T-cell (primary cell): Measurements from ENCODE around the gene VSTM5. TPM values are rescaled to one million over a fixed set of nuclear protein-coding genes. Genes with fewer than 3 reads are reported as not detected.

Experiments used
- ATAC-seq, 4 experiments: fragments of 200-7000 bp in 3 of 4; fragments of 150-1000 bp in 1 of 4; cut with Tn5 transposase; replicated peaks in 1 of 4; 1 replicate in 3 of 4; 2 replicates in 1 of 4; pipeline ENCODE4 v1.10.0; 2021; ENCODE audit warnings: moderate library complexity in 3 of 4, mild to moderate bottlenecking in 2 of 4, moderate number of reproducible peaks in 1 of 4
- CTCF ChIA-PET, 2 donors: fragments of 300-600 bp; sonication (Branson Sonifier 250); formaldehyde crosslinking; loops; one replicate each; lab custom pipeline; 2022; ENCODE audit warnings: antibody characterized with exemption in 2 of 2; lab: Charles Lee
- POLR2A ChIA-PET, 2 donors: fragments of 300-600 bp; sonication (Branson Sonifier 250); formaldehyde crosslinking; loops; one replicate each; lab custom pipeline; 2022; ENCODE audit warnings: antibody characterized with exemption in 2 of 2; lab: Charles Lee
- DNase-seq, 35 experiments: peaks; one replicate each; pipeline versions ENCODE4 v3.0.0 to v3.0.0-alpha.2; 2013 to 2023
- H3K27ac ChIP-seq: one replicate; pipeline ENCODE4 v1.5.1; 2013; ENCODE audit warnings: low read length
- H3K27me3 ChIP-seq, 2 experiments: replicated peaks in 1 of 2; 1 replicate in 1 of 2; 2 replicates in 1 of 2; pipeline versions ENCODE4 v1.6.1 to v1.7.0; 2013; ENCODE audit warnings: low read length in 1 of 2, mixed read lengths in 1 of 2; ENCODE audit not compliant: control insufficient read depth in 2 of 2, insufficient read depth in 2 of 2; ENCODE audit errors: extremely low read depth in 1 of 2
- H3K36me3 ChIP-seq, 2 donors: 1 replicate in 1 of 2; 2 replicates in 1 of 2; pipeline versions ENCODE4 v1.6.1 to v1.7.0; 2013; ENCODE audit warnings: low read length in 1 of 2; ENCODE audit not compliant: control insufficient read depth in 2 of 2, insufficient read depth in 1 of 2; ENCODE audit errors: extremely low read depth in 1 of 2
- H3K4me1 ChIP-seq, 2 experiments: 1 replicate in 1 of 2; 2 replicates in 1 of 2; pipeline versions ENCODE4 v1.6.1 to v1.7.0; 2013; ENCODE audit warnings: low read length in 2 of 2, mixed read lengths in 1 of 2; ENCODE audit not compliant: insufficient read depth in 2 of 2, control insufficient read depth in 1 of 2; ENCODE audit errors: extremely low read depth in 1 of 2
- H3K4me3 ChIP-seq, 2 donors: 1 replicate in 1 of 2; 2 replicates in 1 of 2; pipeline versions ENCODE4 v1.5.1 to v1.7.0; 2013; ENCODE audit warnings: mild to moderate bottlenecking in 2 of 2, low read length in 1 of 2, moderate library complexity in 1 of 2; ENCODE audit not compliant: control insufficient read depth in 1 of 2; ENCODE audit errors: extremely low read depth in 1 of 2
- H3K9me3 ChIP-seq: 2 replicates; pipeline ENCODE4 v1.7.0; 2013
- H3K27ac Mint-ChIP-seq, 2 donors: one replicate each; pipeline ENCODE4 v1.8.0; 2020 to 2021; ENCODE audit warnings: mild to moderate bottlenecking in 2 of 2, mixed read lengths in 2 of 2
- H3K27me3 Mint-ChIP-seq, 2 donors: one replicate each; pipeline ENCODE4 v1.8.0; 2021 to 2022; ENCODE audit warnings: mixed read lengths in 2 of 2
- H3K36me3 Mint-ChIP-seq: one replicate; pipeline ENCODE4 v1.8.0; 2021; ENCODE audit warnings: mixed read lengths
- H3K4me1 Mint-ChIP-seq, 3 donors: one replicate each; pipeline ENCODE4 v1.8.0; 2020 to 2022; ENCODE audit warnings: mixed read lengths in 3 of 3, mild to moderate bottlenecking in 1 of 3
- H3K4me3 Mint-ChIP-seq, 3 donors: one replicate each; pipeline ENCODE4 v1.8.0; 2020 to 2022; ENCODE audit warnings: mild to moderate bottlenecking in 3 of 3, mixed read lengths in 3 of 3, moderate library complexity in 3 of 3
- H3K9me3 Mint-ChIP-seq, 3 donors: one replicate each; pipeline ENCODE4 v1.8.0; 2020 to 2022; ENCODE audit warnings: mixed read lengths in 3 of 3
- WGBS: methylation state at CpG from one replicate; pipeline ENCODE4 v1.1.5; 2013; ENCODE audit warnings: missing lambda C conversion rate; ENCODE audit not compliant: insufficient coverage; 5-methylcytosine and 5-hydroxymethylcytosine counted together
- total RNA-seq, 35 experiments: library from RNA in 6 of 35; stranded (reverse) in 6 of 35; fragments of 120-200 nt in 1 of 35; gene quantifications; one replicate each; pipeline versions ENCODE4 v1.2.1 to v1.2.4 and lab custom pipeline; 2013 to 2026

The VSTM5 gene
- total RNA-seq, 5 donors from 2014 or later (not counting 1 experiment from before 2014, with no cell fraction given): not detected

- Mint-ChIP-seq H3K4me1 (no peaks in the 10 kb centered on the region), H3K9me3 (no peaks in the 10 kb centered on the region), H3K27ac (no peak overlapping the region), H3K27me3 (peaks cover 4 to 10% of the 10 kb centered on the region in 2 donors), H3K4me3 (no peak overlapping the region), H3K36me3 (no peaks in the 10 kb centered on the region)
- ChIA-PET POLR2A (interaction anchor here in 1 of 2 donors (0.5 kb wide), 1 partner anchor 17 kb away, joined by 3 read pairs; no protein-coding TSS in a partner anchor), CTCF (interaction anchor here in 1 of 2 donors (0.6 kb wide), 1 partner anchor 466 kb away, joined by 3 read pairs; no protein-coding TSS in a partner anchor)
- Histone ChIP-seq H3K9me3 (no peaks in the 10 kb centered on the region), H3K36me3 (no peaks in the 10 kb centered on the region), H3K27me3 (no peaks in the 10 kb centered on the region), H3K4me3 (no peak overlapping the region), H3K4me1 (no peaks in the 10 kb centered on the region), H3K27ac (no peak overlapping the region)
- DNase-seq (no peak), ATAC-seq (no peak)
- WGBS: no CpG with 5 or more reads among the region's 3 CpGs
These were observed 7.1 kb upstream of the VSTM5 start for GRCh38 chr11:93857413-93858120.

GRCh38 chr11:93852242-93852641 lies 1.8 kb upstream of the VSTM5 start:
- CTCF ChIA-PET: no interaction called here
- WGBS: 95% methylated on average over 3 of the region's 5 CpGs

GRCh38 chr11:93849751-93850593 lies 446 bp downstream of the VSTM5 start:
- H3K4me1 Mint-ChIP-seq: peaks cover 0 to 8% (median 5%) of the 10 kb centered on the region in 3 donors
- ATAC-seq: no peak
- POLR2A ChIA-PET: no interaction called here
- no peaks in the 10 kb centered on the region for H3K36me3 ChIP-seq
- CTCF ChIA-PET: no interaction called here
- no peak overlapping the region for H3K4me3 ChIP-seq
- no peak overlapping the region for H3K27ac ChIP-seq
- no peaks in the 10 kb centered on the region for H3K9me3 ChIP-seq
- peaks cover 0 to 6% of the 10 kb centered on the region in 2 experiments for H3K4me1 ChIP-seq
- H3K27me3 ChIP-seq: peaks cover 6 to 33% of the 10 kb centered on the region in 2 experiments
- WGBS: 11% methylated on average over 57 of the region's 67 CpGs
- H3K36me3 Mint-ChIP-seq: no peaks in the 10 kb centered on the region
- peaks cover 40 to 46% of the 10 kb centered on the region in 2 donors for H3K27me3 Mint-ChIP-seq
- peak overlapping the region in 1 of 3 donors; percentile 14 for H3K4me3 Mint-ChIP-seq
- no peak for DNase-seq
- no peaks in the 10 kb centered on the region for H3K9me3 Mint-ChIP-seq
- no peak overlapping the region for H3K27ac Mint-ChIP-seq

More at GRCh38 chr11:93852242-93852641, 1.8 kb upstream of the VSTM5 start:
- Mint-ChIP-seq H3K27ac (no peak overlapping the region), H3K9me3 (no peaks in the 10 kb centered on the region), H3K4me3 (no peak overlapping the region), H3K27me3 (peaks cover 41 to 49% of the 10 kb centered on the region in 2 donors), H3K4me1 (peaks cover 0 to 8% (median 5%) of the 10 kb centered on the region in 3 donors), H3K36me3 (no peaks in the 10 kb centered on the region)
- H3K27me3 ChIP-seq: peaks cover 6 to 31% of the 10 kb centered on the region in 2 experiments
- no peak for ATAC-seq
- no peaks in the 10 kb centered on the region for H3K36me3 ChIP-seq
- no peak overlapping the region for H3K4me3 ChIP-seq
- no peak for DNase-seq
- POLR2A ChIA-PET: no interaction called here
- H3K27ac ChIP-seq: no peak overlapping the region
- H3K9me3 ChIP-seq: no peaks in the 10 kb centered on the region
- H3K4me1 ChIP-seq: peaks cover 0 to 6% of the 10 kb centered on the region in 2 experiments

- peaks cover 0 to 6% of the 10 kb centered on the region in 2 experiments for H3K4me1 ChIP-seq
- H3K4me3 ChIP-seq: no peak overlapping the region
- Mint-ChIP-seq H3K27me3 (peaks cover 40 to 46% of the 10 kb centered on the region in 2 donors), H3K9me3 (no peaks in the 10 kb centered on the region), H3K4me1 (peaks cover 0 to 8% (median 5%) of the 10 kb centered on the region in 3 donors), H3K4me3 (peak overlapping the region in 1 of 3 donors; percentile 14), H3K36me3 (no peaks in the 10 kb centered on the region), H3K27ac (no peak overlapping the region)
- no peaks in the 10 kb centered on the region for H3K9me3 ChIP-seq
- no peaks in the 10 kb centered on the region for H3K36me3 ChIP-seq
- ChIA-PET POLR2A (no interaction called here), CTCF (no interaction called here)
- no peak overlapping the region for H3K27ac ChIP-seq
- DNase-seq (no peak), ATAC-seq (no peak)
- H3K27me3 ChIP-seq: peaks cover 6 to 33% of the 10 kb centered on the region in 2 experiments
- 100% methylated on average over 4 of the region's 5 CpGs for WGBS
These were observed 1.2 kb downstream of the VSTM5 start for GRCh38 chr11:93849201-93849600.

GRCh38 chr11:93846411-93846810 lies 4.0 kb downstream of the VSTM5 start:
- POLR2A ChIA-PET: no interaction called here
- CTCF ChIA-PET: interaction anchor here in 1 of 2 donors (0.7 kb wide), 1 partner anchor 1991 kb away, joined by 3 read pairs; no protein-coding TSS in a partner anchor

More at GRCh38 chr11:93846411-93846810, 4.0 kb downstream of the VSTM5 start:
- no peaks in the 10 kb centered on the region for H3K36me3 Mint-ChIP-seq
- H3K27me3 Mint-ChIP-seq: peaks cover 29 to 32% of the 10 kb centered on the region in 2 donors
- H3K4me3 Mint-ChIP-seq: no peak overlapping the region
- H3K4me1 Mint-ChIP-seq: peaks cover 0 to 8% (median 5%) of the 10 kb centered on the region in 3 donors
- ATAC-seq (no peak), DNase-seq (no peak)
- no peak overlapping the region for H3K4me3 ChIP-seq
- no peak overlapping the region for H3K27ac Mint-ChIP-seq
- no peaks in the 10 kb centered on the region for H3K9me3 ChIP-seq
- no peak overlapping the region for H3K27ac ChIP-seq
- peaks cover 6 to 32% of the 10 kb centered on the region in 2 experiments for H3K27me3 ChIP-seq
- H3K9me3 Mint-ChIP-seq: no peaks in the 10 kb centered on the region
- H3K36me3 ChIP-seq: no peaks in the 10 kb centered on the region
- peaks cover 0 to 6% of the 10 kb centered on the region in 2 experiments for H3K4me1 ChIP-seq
- WGBS: no CpG with 5 or more reads among the region's 2 CpGs
